HUES6 (cell line): Measurements from ENCODE around the gene DUS2.
"Not testable (repeated sequence)": the region's sequence is repeated elsewhere in the genome, so short reads cannot be mapped to it uniquely, and the experiment has no call there.

Source experiments
- H3K27ac ChIP-seq: 2 replicates; pipeline ENCODE4 v1.7.0; 2013; ENCODE audit warnings: low read depth, mild to moderate bottlenecking, low read length, inconsistent platforms
- H3K27me3 ChIP-seq: 2 replicates; pipeline ENCODE4 v1.6.1; 2013; ENCODE audit warnings: low read length; ENCODE audit not compliant: control insufficient read depth, insufficient read depth
- H3K36me3 ChIP-seq: 2 replicates; pipeline ENCODE4 v1.6.1; 2013; ENCODE audit warnings: low read length; ENCODE audit not compliant: control insufficient read depth, insufficient read depth
- H3K4me1 ChIP-seq: 2 replicates; pipeline ENCODE4 v1.6.1; 2013; ENCODE audit warnings: low read length; ENCODE audit not compliant: control insufficient read depth, insufficient read depth
- H3K4me3 ChIP-seq: 2 replicates; pipeline ENCODE4 v1.5.1; 2013; ENCODE audit warnings: low read depth, low read length
- H3K9ac ChIP-seq: one replicate; pipeline ENCODE4 v1.6.1; 2013; ENCODE audit warnings: mild to moderate bottlenecking, low read length
- H3K9me3 ChIP-seq: 2 replicates; pipeline ENCODE4 v1.6.1; 2013; ENCODE audit warnings: low read depth, low read length; ENCODE audit not compliant: control insufficient read depth, insufficient read depth

The DUS2 gene

GRCh38 chr16:67999985-68000384 is 23.1 kb upstream of the DUS2 start:
- Histone ChIP-seq H3K9ac (no peak overlapping the region), H3K4me3 (no peak overlapping the region), H3K27ac (no peak overlapping the region), H3K9me3 (no peaks in the 10 kb centered on the region), H3K27me3 (no peaks in the 10 kb centered on the region), H3K36me3 (no peaks in the 10 kb centered on the region), H3K4me1 (no peaks in the 10 kb centered on the region)

- H3K27me3 ChIP-seq, result no peaks in the 10 kb centered on the region
- no peak overlapping the region for H3K9ac ChIP-seq
- no peak overlapping the region for H3K4me3 ChIP-seq
- H3K9me3 ChIP-seq, result no peaks in the 10 kb centered on the region
- H3K36me3 ChIP-seq, result no peaks in the 10 kb centered on the region
- peaks cover 2% of the 10 kb centered on the region; the same call in 1 of the 2 replicates for H3K4me1 ChIP-seq
- H3K27ac ChIP-seq, result no peak overlapping the region
Observed at GRCh38 chr16:68000450-68000849, 22.6 kb upstream of the DUS2 start.

GRCh38 chr16:68003031-68003430 is 20.1 kb upstream of the DUS2 start:
- Histone ChIP-seq H3K27me3 (no peaks in the 10 kb centered on the region), H3K27ac (no peak overlapping the region), H3K4me1 (peaks cover 6% of the 10 kb centered on the region; the same call in 1 of the 2 replicates), H3K9ac (no peak overlapping the region), H3K36me3 (no peaks in the 10 kb centered on the region), H3K9me3 (no peaks in the 10 kb centered on the region), H3K4me3 (no peak overlapping the region)

GRCh38 chr16:68005211-68005610 is 17.9 kb upstream of the DUS2 start:
- Histone ChIP-seq H3K4me1 (peaks cover 13% of the 10 kb centered on the region), H3K9ac (no peak overlapping the region), H3K9me3 (no peaks in the 10 kb centered on the region), H3K27me3 (no peaks in the 10 kb centered on the region), H3K27ac (no peak overlapping the region), H3K4me3 (no peak overlapping the region), H3K36me3 (no peaks in the 10 kb centered on the region)

GRCh38 chr16:68005786-68006286 is 17.2 kb upstream of the DUS2 start:
- no peaks in the 10 kb centered on the region for H3K27me3 ChIP-seq
- no peak overlapping the region for H3K9ac ChIP-seq
- H3K36me3 ChIP-seq, result no peaks in the 10 kb centered on the region
- H3K4me3 ChIP-seq, result no peak overlapping the region
- peaks cover 13% of the 10 kb centered on the region for H3K4me1 ChIP-seq
- no peaks in the 10 kb centered on the region for H3K9me3 ChIP-seq
- no peak overlapping the region for H3K27ac ChIP-seq

GRCh38 chr16:68009157-68009735 is 13.8 kb upstream of the DUS2 start:
- Histone ChIP-seq H3K9me3 (no peaks in the 10 kb centered on the region), H3K4me3 (no peak overlapping the region), H3K36me3 (no peaks in the 10 kb centered on the region), H3K27me3 (no peaks in the 10 kb centered on the region), H3K27ac (no peak overlapping the region), H3K4me1 (peaks cover 13% of the 10 kb centered on the region), H3K9ac (no peak overlapping the region)

GRCh38 chr16:68009872-68010271 is 13.2 kb upstream of the DUS2 start:
- not testable (repeated sequence) for H3K27ac ChIP-seq, H3K36me3 ChIP-seq, H3K9me3 ChIP-seq, H3K27me3 ChIP-seq, H3K9ac ChIP-seq, H3K4me3 ChIP-seq
- H3K4me1 ChIP-seq, result peaks cover 13% of the 10 kb centered on the region

GRCh38 chr16:68013440-68013839 is 9.6 kb upstream of the DUS2 start:
- H3K9ac ChIP-seq, result no peak overlapping the region
- no peak overlapping the region for H3K27ac ChIP-seq
- no peaks in the 10 kb centered on the region for H3K27me3 ChIP-seq
- H3K4me1 ChIP-seq, result peaks cover 6% of the 10 kb centered on the region
- H3K4me3 ChIP-seq, result no peak overlapping the region
- H3K36me3 ChIP-seq, result no peaks in the 10 kb centered on the region
- no peaks in the 10 kb centered on the region for H3K9me3 ChIP-seq

GRCh38 chr16:68015681-68016080 is 7.4 kb upstream of the DUS2 start, which contains the start of gene DPEP2NB:
Gene DPEP2NB, minus strand, starts transcription at chr16:68015911. Its CDS starts 141 bp downstream, at chr16:68015770.
- Histone ChIP-seq H3K27me3 (no peaks in the 10 kb centered on the region), H3K4me1 (no peaks in the 10 kb centered on the region), H3K36me3 (no peaks in the 10 kb centered on the region), H3K9me3 (no peaks in the 10 kb centered on the region), H3K9ac (no peak within 1 kb of the TSS), H3K4me3 (no peak within 1 kb of the TSS), H3K27ac (no peak within 1 kb of the TSS)

GRCh38 chr16:68019167-68019680 is 3.9 kb upstream of the DUS2 start:
- no peak overlapping the region for H3K27ac ChIP-seq
- no peak overlapping the region for H3K4me3 ChIP-seq
- no peaks in the 10 kb centered on the region for H3K9me3 ChIP-seq
- no peaks in the 10 kb centered on the region for H3K27me3 ChIP-seq
- peaks cover 11% of the 10 kb centered on the region for H3K36me3 ChIP-seq
- no peak overlapping the region for H3K9ac ChIP-seq
- H3K4me1 ChIP-seq, result no peaks in the 10 kb centered on the region

- H3K9me3 ChIP-seq, result no peaks in the 10 kb centered on the region
- H3K4me1 ChIP-seq, result no peaks in the 10 kb centered on the region
- no peak overlapping the region for H3K27ac ChIP-seq
- H3K36me3 ChIP-seq, result peaks cover 18% of the 10 kb centered on the region
- no peaks in the 10 kb centered on the region for H3K27me3 ChIP-seq
- peak overlapping the region; percentile 87; the same call in 1 of the 2 replicates for H3K4me3 ChIP-seq
- H3K9ac ChIP-seq, result peak overlapping the region; percentile 84
Observed at GRCh38 chr16:68021490-68021889, 1.6 kb upstream of the DUS2 start.
